Common myeloid progenitor, CD34-positive (primary cell): Measurements from ENCODE around the gene CXCL17.

Experiments
- CTCF ChIA-PET: fragments of 350-600 bp; sonication (Branson Sonifier 250); formaldehyde crosslinking; loops from one replicate; lab custom pipeline; 2021; ENCODE audit warnings: antibody characterized with exemption; lab: Charles Lee
- POLR2A ChIA-PET: fragments of 350-600 bp; sonication (Branson Sonifier 250); formaldehyde crosslinking; loops from one replicate; lab custom pipeline; 2021; ENCODE audit warnings: antibody characterized with exemption; lab: Charles Lee
- DNase-seq, 3 donors: peaks; one replicate each; pipeline versions ENCODE4 v3.0.0 to v3.0.0-alpha.2; 2013
- H3K27ac ChIP-seq, 2 experiments: 1 replicate in 1 of 2; 2 replicates in 1 of 2; pipeline ENCODE4 v1.7.0; 2013; ENCODE audit warnings: inconsistent platforms in 2 of 2, low read length in 2 of 2, mild to moderate bottlenecking in 2 of 2, low read depth in 1 of 2, moderate library complexity in 1 of 2; ENCODE audit not compliant: severe bottlenecking in 2 of 2, insufficient read depth in 1 of 2, poor library complexity in 1 of 2
- H3K27me3 ChIP-seq, 5 experiments: replicated peaks in 2 of 5; 1 replicate in 3 of 5; 2 replicates in 2 of 5; pipeline versions ENCODE4 v1.6.1 to v1.7.0; 2013; ENCODE audit warnings: low read length in 4 of 5, mild to moderate bottlenecking in 2 of 5, moderate library complexity in 2 of 5, inconsistent platforms in 1 of 5; ENCODE audit not compliant: insufficient read depth in 5 of 5, control insufficient read depth in 4 of 5
- H3K36me3 ChIP-seq, 4 experiments: 1 replicate in 2 of 4; 2 replicates in 2 of 4; pipeline versions ENCODE4 v1.6.1 to v1.7.0; 2013; ENCODE audit warnings: low read length in 3 of 4, control low read depth in 1 of 4, mild to moderate bottlenecking in 1 of 4; ENCODE audit not compliant: control insufficient read depth in 4 of 4, insufficient read depth in 4 of 4
- H3K4me1 ChIP-seq, 4 experiments: 1 replicate in 3 of 4; 2 replicates in 1 of 4; pipeline versions ENCODE4 v1.6.1 to v1.7.1; 2013; ENCODE audit warnings: low read length in 3 of 4, mild to moderate bottlenecking in 3 of 4, control low read depth in 1 of 4, inconsistent platforms in 1 of 4, moderate library complexity in 1 of 4; ENCODE audit not compliant: control insufficient read depth in 4 of 4, insufficient read depth in 4 of 4; ENCODE audit errors: control extremely low read depth in 1 of 4
- H3K4me3 ChIP-seq, 7 experiments: 1 replicate in 4 of 7; 2 replicates in 3 of 7; pipeline versions ENCODE4 v1.5.1 to v1.7.0; 2013; ENCODE audit warnings: mild to moderate bottlenecking in 7 of 7, low read length in 6 of 7, moderate library complexity in 6 of 7, inconsistent platforms in 2 of 7, low read depth in 2 of 7, control low read depth in 1 of 7; ENCODE audit not compliant: insufficient read depth in 4 of 7, control insufficient read depth in 1 of 7; ENCODE audit errors: extremely low read depth in 1 of 7
- H3K9me3 ChIP-seq, 5 experiments: 1 replicate in 4 of 5; 2 replicates in 1 of 5; pipeline versions ENCODE4 v1.6.1 to v1.7.1; 2013; ENCODE audit warnings: low read length in 4 of 5, mild to moderate bottlenecking in 2 of 5, inconsistent platforms in 1 of 5, low read depth in 1 of 5, moderate library complexity in 1 of 5; ENCODE audit not compliant: control insufficient read depth in 4 of 5, insufficient read depth in 2 of 5; ENCODE audit errors: control extremely low read depth in 1 of 5
- WGBS: methylation state at CpG from one replicate; pipeline ENCODE4 v1.1.5; 2013; ENCODE audit not compliant: insufficient coverage; 5-methylcytosine and 5-hydroxymethylcytosine counted together

CXCL17 gene

DNA sequence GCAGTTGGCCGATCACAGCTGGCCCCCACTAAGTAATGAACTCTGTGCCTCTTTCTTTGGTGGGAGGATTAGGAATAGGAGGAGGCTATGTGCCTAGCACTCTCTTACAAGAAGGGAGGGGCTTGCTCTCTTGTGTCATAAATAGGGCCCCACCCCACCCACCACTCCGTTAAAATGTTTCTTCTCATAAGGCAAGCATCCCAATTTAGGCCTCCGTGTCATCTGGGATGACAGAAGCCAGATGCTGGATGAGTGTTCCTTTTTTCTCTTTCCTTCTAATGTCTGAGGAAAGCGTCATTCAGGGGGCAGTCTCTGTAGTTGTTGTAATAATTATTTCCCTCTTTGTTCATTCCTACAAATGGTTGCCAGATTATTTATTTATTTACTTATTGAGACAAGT lies 15.4 kb downstream of the CXCL17 start, which contains the start of gene LIPE:
LIPE (minus strand) TSS at position 76 of the 400 bp plus-strand sequence. CDS start 239 bp downstream, outside the sequence.
- Histone ChIP-seq H3K4me3 (no peak within 1 kb of the TSS), H3K27ac (no peak within 1 kb of the TSS), H3K4me1 (peaks cover 2 to 19% (median 18%) of the 10 kb centered on the region in 4 experiments), H3K27me3 (peaks cover 0 to 7% (median 0%) of the 10 kb centered on the region in 5 experiments), H3K9me3 (no peaks in the 10 kb centered on the region), H3K36me3 (no peaks in the 10 kb centered on the region)
- ChIA-PET CTCF (no interaction called here), POLR2A (no interaction called here)
- no peak for DNase-seq
- WGBS: 100% methylated on average over 1 of the region's 4 CpGs

DNA sequence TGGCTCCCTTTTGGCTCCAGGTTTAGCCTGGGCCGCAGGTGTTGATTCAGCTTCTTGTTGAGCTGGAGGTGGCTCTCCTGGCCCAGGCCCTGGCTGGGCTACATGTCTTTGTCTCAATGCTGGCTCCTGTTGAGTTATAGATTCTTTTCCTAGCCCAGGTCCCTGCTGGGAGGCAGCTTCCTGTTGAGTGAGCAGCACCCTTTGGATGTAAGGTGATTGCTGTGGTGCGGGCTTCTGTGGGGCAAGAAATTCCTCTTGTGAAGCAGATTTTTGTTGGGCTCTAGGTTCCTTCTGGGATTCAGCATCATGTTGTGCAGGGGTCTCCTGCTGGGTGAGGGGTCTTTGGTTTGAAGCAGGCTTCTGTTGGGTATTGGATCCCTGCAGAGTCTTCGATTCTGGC lies 16.1 kb downstream of the CXCL17 start:
- DNase-seq: no peak
- Histone ChIP-seq H3K36me3 (no peaks in the 10 kb centered on the region), H3K27ac (no peak overlapping the region), H3K9me3 (no peaks in the 10 kb centered on the region), H3K4me3 (no peak overlapping the region), H3K4me1 (peaks cover 7 to 26% (median 23%) of the 10 kb centered on the region in 4 experiments), H3K27me3 (peaks cover 0 to 7% (median 0%) of the 10 kb centered on the region in 5 experiments)
- CTCF ChIA-PET: interaction anchor here (0.8 to 1.1 kb wide), 2 partner anchors 9 to 12 kb away, joined by 4 to 6 read pairs; no protein-coding TSS in a partner anchor
- POLR2A ChIA-PET: no interaction called here
- WGBS: 100% methylated on average over 2 of the region's 3 CpGs

DNA sequence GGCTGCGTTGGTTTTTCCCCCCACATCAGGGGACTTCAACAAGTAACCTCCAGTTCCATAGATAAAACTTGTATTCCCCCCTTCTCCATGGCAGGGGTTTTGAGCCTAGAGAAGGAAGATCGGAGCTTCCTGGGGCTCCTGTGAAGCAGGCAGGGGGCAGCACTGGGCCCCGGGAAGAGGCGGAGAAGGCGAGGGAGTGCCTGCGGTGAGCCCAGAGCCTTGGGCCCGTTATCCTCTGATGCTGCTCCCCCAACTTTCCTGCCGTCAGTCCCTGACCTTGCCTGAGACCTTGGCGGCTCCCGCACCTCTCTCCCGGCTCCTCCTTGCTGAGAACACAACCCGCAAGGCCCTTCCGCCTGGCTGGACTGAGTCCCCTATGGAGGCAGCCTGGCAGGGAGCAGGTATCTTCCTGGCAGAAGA lies 18.0 kb downstream of the CXCL17 start:
- POLR2A ChIA-PET: interaction anchor here (1.4 kb wide), 1 partner anchor 28 kb away, joined by 4 read pairs; no protein-coding TSS in a partner anchor
- Histone ChIP-seq H3K36me3 (no peaks in the 10 kb centered on the region), H3K4me1 (peaks cover 7 to 34% (median 25%) of the 10 kb centered on the region in 4 experiments), H3K9me3 (no peaks in the 10 kb centered on the region), H3K4me3 (no peak overlapping the region), H3K27me3 (peaks cover 0 to 7% (median 0%) of the 10 kb centered on the region in 5 experiments), H3K27ac (no peak overlapping the region)
- CTCF ChIA-PET: interaction anchor here (1.1 to 2.3 kb wide), 2 partner anchors 9 to 16 kb away, joined by 3 to 8 read pairs; no protein-coding TSS in a partner anchor
- WGBS: 97% methylated on average over 10 of the region's 13 CpGs
- DNase-seq: no peak

DNA sequence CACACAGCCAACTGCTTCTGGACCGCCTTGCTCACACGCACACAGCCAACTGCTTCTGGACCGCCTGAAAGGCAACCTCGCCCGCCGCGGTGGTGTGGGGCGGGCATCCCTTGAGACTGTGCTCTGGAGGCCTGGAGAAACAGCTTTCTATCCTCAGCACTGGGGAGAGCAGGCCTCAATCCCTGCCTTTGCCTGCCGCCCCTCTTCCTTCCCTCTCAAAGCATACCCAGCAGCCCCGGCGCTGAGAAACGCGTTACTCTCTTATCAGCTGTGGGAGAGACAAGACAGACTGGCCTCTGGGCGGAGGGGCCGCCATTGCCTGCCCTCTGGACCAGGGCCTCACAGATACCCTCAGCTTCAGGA lies 18.4 kb downstream of the CXCL17 start:
- no peak overlapping the region for H3K27ac ChIP-seq
- WGBS: 84% methylated on average over 13 of the region's 15 CpGs
- H3K27me3 ChIP-seq: peaks cover 0 to 7% (median 0%) of the 10 kb centered on the region in 5 experiments
- POLR2A ChIA-PET: interaction anchor here (1.4 kb wide), 1 partner anchor 28 kb away, joined by 4 read pairs; no protein-coding TSS in a partner anchor
- peak overlapping the region in 3 of 7 experiments; percentile 68 to 74 (median 70) for H3K4me3 ChIP-seq
- no peak for DNase-seq
- H3K9me3 ChIP-seq: no peaks in the 10 kb centered on the region
- H3K36me3 ChIP-seq: no peaks in the 10 kb centered on the region
- peaks cover 7 to 34% (median 25%) of the 10 kb centered on the region in 4 experiments for H3K4me1 ChIP-seq
- CTCF ChIA-PET: interaction anchor here (1.1 to 2.3 kb wide), 3 partner anchors 9 to 16 kb away, joined by 3 to 8 read pairs (median 6); no protein-coding TSS in a partner anchor

DNA sequence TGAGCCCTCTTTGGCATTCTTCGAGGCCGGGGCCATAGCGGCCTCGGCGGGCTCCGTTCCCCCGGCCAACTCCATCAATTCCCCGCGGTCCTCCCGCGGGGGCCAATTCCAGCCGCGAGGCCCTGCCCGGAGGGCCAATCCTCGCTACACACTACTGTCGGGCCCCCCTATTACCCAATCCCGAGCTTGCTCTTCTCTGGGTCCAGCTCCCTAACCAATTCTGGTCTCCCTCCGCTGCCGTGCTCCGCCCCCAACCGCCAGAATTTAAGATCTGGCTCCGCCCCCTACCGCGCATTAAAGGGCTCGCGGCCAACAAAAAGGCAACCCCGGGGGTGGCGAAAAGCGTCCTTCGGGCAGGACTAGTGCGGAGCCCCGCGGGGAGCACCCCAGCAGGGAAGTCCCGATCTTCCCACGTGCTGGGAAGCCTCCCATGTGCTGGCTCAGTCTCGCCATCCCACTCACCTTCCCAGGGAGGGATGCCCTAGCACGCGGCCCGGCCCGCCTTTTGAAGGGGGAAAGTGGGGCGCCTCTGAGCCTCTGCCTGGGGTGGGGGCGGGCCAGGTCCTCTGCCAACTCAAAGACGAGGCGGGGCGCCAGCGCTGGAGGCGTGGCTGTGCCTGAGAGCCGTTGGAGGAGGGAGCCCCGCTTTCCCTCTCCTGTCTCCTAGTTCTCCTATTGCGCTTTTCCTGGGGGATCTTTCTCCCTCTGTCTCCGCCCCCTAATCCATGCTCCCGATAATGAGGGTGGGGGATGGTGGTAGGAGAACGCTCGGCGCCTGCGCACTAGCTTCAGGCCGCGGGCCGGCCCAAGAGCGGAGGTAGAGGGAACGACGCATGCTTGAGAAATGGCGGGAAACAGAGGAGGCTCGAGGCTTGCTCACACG lies 19.0 kb downstream of the CXCL17 start:
- POLR2A ChIA-PET: interaction anchor here (0.6 to 1.4 kb wide), 2 partner anchors 12 to 27 kb away, joined by 4 read pairs; no protein-coding TSS in a partner anchor
- WGBS: 2% methylated on average over 51 of the region's 65 CpGs

DNA sequence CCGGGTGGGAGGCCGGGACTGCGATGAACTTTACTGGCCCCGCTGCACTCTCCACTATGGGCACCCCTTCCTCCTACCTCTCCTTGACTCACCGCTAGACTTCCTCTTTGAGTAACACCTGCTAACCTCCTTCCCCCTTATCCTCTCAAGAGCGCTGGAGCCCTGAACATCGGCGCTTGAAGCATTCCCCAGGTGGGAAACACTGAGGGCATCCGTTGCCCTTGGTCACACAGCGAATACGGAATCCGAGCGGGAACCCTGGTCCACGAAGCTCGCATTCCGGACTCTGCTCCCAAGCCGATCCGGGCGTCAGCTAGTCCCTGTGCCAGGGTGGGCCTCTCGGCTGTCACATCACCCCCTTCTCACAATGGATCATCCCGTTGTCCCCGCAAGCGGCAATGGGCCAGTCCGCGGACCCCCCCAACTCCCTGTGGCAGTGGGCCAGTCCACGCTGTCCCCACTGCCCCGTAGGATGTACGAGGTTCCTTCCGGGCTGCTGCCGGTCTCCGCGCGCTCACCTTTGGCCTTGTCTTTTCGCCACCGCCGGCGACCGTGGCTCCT lies 19.8 kb downstream of the CXCL17 start:
- WGBS: 0% methylated on average over 32 of the region's 38 CpGs
- CTCF ChIA-PET: interaction anchor here (1.0 to 2.3 kb wide), 4 partner anchors 16 to 33 kb away, joined by 4 to 8 read pairs (median 5); partner anchors contain the start of gene CNFN
- DNase-seq: peak; percentile 37 to 88 (median 79)
- Histone ChIP-seq H3K27ac (peak overlapping the region in 1 of 2 experiments; percentile 12), H3K27me3 (peaks cover 0 to 7% (median 0%) of the 10 kb centered on the region in 5 experiments), H3K4me3 (peak overlapping the region; percentile 28 to 74 (median 66)), H3K4me1 (peaks cover 7 to 34% (median 25%) of the 10 kb centered on the region in 4 experiments), H3K36me3 (no peaks in the 10 kb centered on the region), H3K9me3 (no peaks in the 10 kb centered on the region)
- POLR2A ChIA-PET: interaction anchor here (0.6 to 1.4 kb wide), 2 partner anchors 13 to 26 kb away, joined by 4 read pairs; no protein-coding TSS in a partner anchor

More for the DNA sequence above, 19.0 kb downstream of the CXCL17 start:
- peaks cover 7 to 34% (median 25%) of the 10 kb centered on the region in 4 experiments for H3K4me1 ChIP-seq
- peak; percentile 88 to 95 (median 95) for DNase-seq
- CTCF ChIA-PET: interaction anchor here (1.0 to 2.3 kb wide), 5 partner anchors 10 to 34 kb away, joined by 3 to 8 read pairs (median 4); partner anchors contain the start of gene CNFN
- no peaks in the 10 kb centered on the region for H3K9me3 ChIP-seq
- H3K4me3 ChIP-seq: peak overlapping the region; percentile 28 to 74 (median 68)
- no peaks in the 10 kb centered on the region for H3K36me3 ChIP-seq
- H3K27me3 ChIP-seq: peaks cover 0 to 7% (median 0%) of the 10 kb centered on the region in 5 experiments
- H3K27ac ChIP-seq: no peak overlapping the region
